ENCODE results near the gene CHERP. TPM values are rescaled to one million over a fixed set of nuclear protein-coding genes. Genes with fewer than 3 reads are reported as not detected.
"Not testable (repeated sequence)": the region's sequence is repeated elsewhere in the genome, so short reads cannot be mapped to it uniquely, and the experiment has no call there.

CHERP gene
- total RNA-seq, 4 donors from 2014 or later = 9.8 to 22.5 (median 12.6) TPM

GRCh38 chr19:16518061-16518460, 24.2 kb downstream of the CHERP start:
- Histone ChIP-seq H3K27ac (no peak overlapping the region), H3K27me3 (no peaks in the 10 kb centered on the region), H3K9me3 (no peaks in the 10 kb centered on the region), H3K4me1 (no peaks in the 10 kb centered on the region), H3K36me3 (peaks cover 11 to 100% (median 36%) of the 10 kb centered on the region in 3 donors), H3K4me3 (no peak overlapping the region)
- TF ChIP-seq POLR2A (IDR thresholded peaks at IDR 0.05) (no peak), EP300 (IDR thresholded peaks at IDR 0.05) (no peak), CTCF (IDR thresholded peaks at IDR 0.05) (no peak)
- DNase-seq (ENCODE audit: low spot score in 2 of 2) = no peak
- 83 to 90% methylated on average over 14 of the region's 14 CpGs for WGBS, 2 donors

DNA sequence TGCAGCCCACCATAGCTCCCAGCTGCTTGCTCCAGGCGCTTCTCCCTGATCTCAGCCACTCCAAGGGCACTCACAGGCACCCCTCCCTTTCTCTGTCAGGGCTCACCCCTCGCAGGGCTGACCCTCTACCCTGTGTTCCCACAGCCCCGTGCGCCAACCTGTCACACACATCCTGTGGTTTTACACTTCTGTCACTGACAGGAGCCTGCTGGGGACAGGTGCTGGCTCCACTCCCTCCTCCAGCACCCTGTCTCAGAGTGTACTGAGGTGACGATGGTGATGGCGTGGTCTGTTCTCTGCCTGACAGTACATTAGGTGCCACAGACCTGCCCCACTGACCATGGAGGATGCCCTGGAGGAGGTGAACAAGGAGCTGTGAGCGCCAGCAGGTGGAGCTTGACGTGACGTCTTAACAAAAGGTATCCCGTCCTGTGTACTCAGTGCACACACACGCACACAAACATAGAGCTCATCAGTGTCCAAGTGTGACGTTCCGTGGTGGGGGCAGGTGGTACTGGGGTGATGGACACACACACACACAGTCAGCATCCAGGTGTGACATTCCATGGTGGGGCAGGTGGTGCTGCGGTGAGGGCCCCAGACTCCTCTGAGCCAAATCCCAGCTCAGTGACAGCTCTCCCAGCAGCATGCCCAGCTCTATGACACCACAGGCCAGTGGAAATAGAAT, 25.2 kb downstream of the CHERP start:
- DNase-seq (ENCODE audit: low spot score in 2 of 2) = no peak
- no peaks in the 10 kb centered on the region for H3K9me3 ChIP-seq
- no peak for TF ChIP-seq CTCF (IDR thresholded peaks at IDR 0.05)
- TF ChIP-seq POLR2A (IDR thresholded peaks at IDR 0.05) = no peak
- TF ChIP-seq EP300 (IDR thresholded peaks at IDR 0.05) = no peak
- H3K27ac ChIP-seq = no peak overlapping the region
- no peaks in the 10 kb centered on the region for H3K4me1 ChIP-seq
- no peak overlapping the region for H3K4me3 ChIP-seq
- WGBS, 2 donors = 85 to 87% methylated on average over 14 of the region's 14 CpGs
- H3K27me3 ChIP-seq = no peaks in the 10 kb centered on the region
- H3K36me3 ChIP-seq = peaks cover 5 to 99% (median 27%) of the 10 kb centered on the region in 3 donors

GRCh38 chr19:16516381-16516780, 25.9 kb downstream of the CHERP start:
- TF ChIP-seq POLR2A (IDR thresholded peaks at IDR 0.05) (no peak), EP300 (IDR thresholded peaks at IDR 0.05) (no peak), CTCF (IDR thresholded peaks at IDR 0.05) (no peak)
- H3K27me3 ChIP-seq = no peaks in the 10 kb centered on the region
- H3K36me3 ChIP-seq = peaks cover 5 to 94% (median 23%) of the 10 kb centered on the region in 3 donors
- no peak overlapping the region for H3K27ac ChIP-seq
- 88 to 89% methylated on average over 15 of the region's 15 CpGs for WGBS, 2 donors
- no peaks in the 10 kb centered on the region for H3K4me1 ChIP-seq
- no peak overlapping the region for H3K4me3 ChIP-seq
- no peak for DNase-seq (ENCODE audit: low spot score in 2 of 2)
- H3K9me3 ChIP-seq = no peaks in the 10 kb centered on the region

- no peak for DNase-seq (ENCODE audit: low spot score in 2 of 2)
- WGBS, 2 donors = 87 to 91% methylated on average over 15 to 18 of the region's 24 CpGs
- Histone ChIP-seq H3K4me1 (peaks cover 0 to 14% (median 8%) of the 10 kb centered on the region in 4 donors), H3K4me3 (no peak overlapping the region), H3K36me3 (peaks cover 3 to 88% (median 9%) of the 10 kb centered on the region in 3 donors), H3K27me3 (no peaks in the 10 kb centered on the region), H3K27ac (no peak overlapping the region), H3K9me3 (no peaks in the 10 kb centered on the region)
- no peak for TF ChIP-seq EP300 (IDR thresholded peaks at IDR 0.05)
- TF ChIP-seq POLR2A (IDR thresholded peaks at IDR 0.05) = no peak
- TF ChIP-seq CTCF (IDR thresholded peaks at IDR 0.05) = no peak
These were observed 27.7 kb downstream of the CHERP start for GRCh38 chr19:16514383-16515019.

GRCh38 chr19:16512611-16513010, 29.6 kb downstream of the CHERP start:
- not testable (repeated sequence) for DNase-seq (ENCODE audit: low spot score in 2 of 2); H3K27ac ChIP-seq; H3K27me3 ChIP-seq; H3K4me3 ChIP-seq; H3K9me3 ChIP-seq
- Histone ChIP-seq H3K4me1 (peaks cover 0 to 24% (median 8%) of the 10 kb centered on the region in 4 donors), H3K36me3 (peaks cover 0 to 75% (median 5%) of the 10 kb centered on the region in 3 donors)
- 92 to 93% methylated on average over 10 of the region's 10 CpGs for WGBS, 2 donors
